WERI-Rb-1 (cell line): ENCODE measurements around the gene SPATA33.

Experiments used
- DNase-seq: peaks from one replicate; pipeline ENCODE4 v3.0.0-alpha.2; 2020
- H3K27ac ChIP-seq: fragments of 250-450 bp; sonication (Bioruptor Pico); 2 replicates; pipeline ENCODE4 v1.5.1; 2020; ENCODE audit warnings: mild to moderate bottlenecking, moderate library complexity
- H3K27me3 ChIP-seq: fragments of 250-450 bp; sonication (Bioruptor Pico); 2 replicates; pipeline ENCODE4 v1.5.1; 2021; ENCODE audit warnings: mild to moderate bottlenecking, low read depth, moderate library complexity; ENCODE audit not compliant: insufficient read depth, severe bottlenecking
- H3K36me3 ChIP-seq: fragments of 250-450 bp; sonication (Bioruptor Pico); 2 replicates; pipeline ENCODE4 v1.5.1; 2020; ENCODE audit warnings: mild to moderate bottlenecking, moderate library complexity
- H3K4me3 ChIP-seq: 2 replicates; pipeline ENCODE4 v1.5.1; 2011; ENCODE audit warnings: low read depth, mild to moderate bottlenecking, control low read depth, low read length
- H3K9me3 ChIP-seq: fragments of 250-450 bp; sonication (Bioruptor Pico); 2 replicates; pipeline ENCODE4 v1.5.1; 2021; ENCODE audit warnings: mild to moderate bottlenecking, moderate library complexity; ENCODE audit not compliant: severe bottlenecking
- CTCF ChIP-seq: IDR thresholded peaks from 2 replicates; pipeline ENCODE4 v1.5.1; 2011; ENCODE audit warnings: low read depth, mild to moderate bottlenecking, control low read depth, inconsistent platforms, low read length

SPATA33 gene

GRCh38 chr16:89636663-89637062 lies 21.0 kb upstream of the SPATA33 start:
- Histone ChIP-seq H3K4me3 (no peak overlapping the region), H3K27ac (no peak overlapping the region), H3K9me3 (no peaks in the 10 kb centered on the region), H3K36me3 (no peaks in the 10 kb centered on the region), H3K27me3 (no peaks in the 10 kb centered on the region)
- TF ChIP-seq CTCF: no peak
- DNase-seq: no peak

GRCh38 chr16:89637379-89637778 lies 20.3 kb upstream of the SPATA33 start:
- no peaks in the 10 kb centered on the region for H3K9me3 ChIP-seq
- no peak for TF ChIP-seq CTCF
- no peaks in the 10 kb centered on the region for H3K27me3 ChIP-seq
- H3K27ac ChIP-seq: no peak overlapping the region
- no peak for DNase-seq
- H3K36me3 ChIP-seq: no peaks in the 10 kb centered on the region
- no peak overlapping the region for H3K4me3 ChIP-seq

- Histone ChIP-seq H3K27ac (no peak overlapping the region), H3K36me3 (no peaks in the 10 kb centered on the region), H3K27me3 (no peaks in the 10 kb centered on the region), H3K9me3 (no peaks in the 10 kb centered on the region), H3K4me3 (no peak overlapping the region)
- DNase-seq: no peak
- no peak for TF ChIP-seq CTCF
These were observed 19.2 kb upstream of the SPATA33 start for GRCh38 chr16:89638455-89638854.

- Histone ChIP-seq H3K27me3 (no peaks in the 10 kb centered on the region), H3K27ac (no peak overlapping the region), H3K36me3 (no peaks in the 10 kb centered on the region), H3K4me3 (no peak overlapping the region), H3K9me3 (no peaks in the 10 kb centered on the region)
- no peak for DNase-seq
- no peak for TF ChIP-seq CTCF
These were observed 18.3 kb upstream of the SPATA33 start for GRCh38 chr16:89639385-89639784.

- Histone ChIP-seq H3K9me3 (no peaks in the 10 kb centered on the region), H3K4me3 (no peak overlapping the region), H3K27me3 (no peaks in the 10 kb centered on the region), H3K36me3 (no peaks in the 10 kb centered on the region), H3K27ac (no peak overlapping the region)
- TF ChIP-seq CTCF: no peak
- DNase-seq: no peak
These were observed 16.0 kb upstream of the SPATA33 start for GRCh38 chr16:89641458-89642119.

GRCh38 chr16:89642574-89642973 lies 15.1 kb upstream of the SPATA33 start:
- no peak for TF ChIP-seq CTCF
- no peak for DNase-seq
- Histone ChIP-seq H3K27ac (no peak overlapping the region), H3K27me3 (no peaks in the 10 kb centered on the region), H3K9me3 (no peaks in the 10 kb centered on the region), H3K4me3 (no peak overlapping the region), H3K36me3 (no peaks in the 10 kb centered on the region)
